GM21737 (cell line): ENCODE results near the gene DNAJC5.
"Not testable (repeated sequence)": the region's sequence is repeated elsewhere in the genome, so short reads cannot be mapped to it uniquely, and the experiment has no call there.

ENCODE experiments used
- ATAC-seq: cut with Tn5 transposase; IDR thresholded peaks from one replicate; pipeline ENCODE4 v1.9.1; 2021; ENCODE audit warnings: mild to moderate bottlenecking, moderate library complexity; ENCODE audit not compliant: unreplicated experiment

The DNAJC5 gene

DNA sequence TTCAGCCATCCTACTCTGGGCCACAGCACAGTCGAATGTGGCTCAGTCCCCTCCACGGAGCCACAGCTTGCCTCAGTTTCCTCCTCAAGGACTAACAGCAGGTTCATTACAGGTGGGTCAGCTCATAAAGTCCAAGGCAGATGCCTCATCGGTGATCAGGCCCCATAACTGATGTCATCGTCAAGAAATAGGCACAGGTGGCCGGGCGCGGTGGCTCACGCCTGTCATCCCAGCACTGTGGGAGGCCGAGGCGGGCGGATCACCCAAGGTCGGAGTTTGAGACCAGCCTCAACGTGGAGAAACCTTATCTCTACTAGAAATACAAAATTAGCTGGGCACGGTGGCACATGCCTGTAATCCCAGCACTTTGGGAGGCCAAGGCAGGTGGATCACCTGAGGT lies 57.8 kb downstream of the DNAJC5 start:
- ATAC-seq = no peak

DNA sequence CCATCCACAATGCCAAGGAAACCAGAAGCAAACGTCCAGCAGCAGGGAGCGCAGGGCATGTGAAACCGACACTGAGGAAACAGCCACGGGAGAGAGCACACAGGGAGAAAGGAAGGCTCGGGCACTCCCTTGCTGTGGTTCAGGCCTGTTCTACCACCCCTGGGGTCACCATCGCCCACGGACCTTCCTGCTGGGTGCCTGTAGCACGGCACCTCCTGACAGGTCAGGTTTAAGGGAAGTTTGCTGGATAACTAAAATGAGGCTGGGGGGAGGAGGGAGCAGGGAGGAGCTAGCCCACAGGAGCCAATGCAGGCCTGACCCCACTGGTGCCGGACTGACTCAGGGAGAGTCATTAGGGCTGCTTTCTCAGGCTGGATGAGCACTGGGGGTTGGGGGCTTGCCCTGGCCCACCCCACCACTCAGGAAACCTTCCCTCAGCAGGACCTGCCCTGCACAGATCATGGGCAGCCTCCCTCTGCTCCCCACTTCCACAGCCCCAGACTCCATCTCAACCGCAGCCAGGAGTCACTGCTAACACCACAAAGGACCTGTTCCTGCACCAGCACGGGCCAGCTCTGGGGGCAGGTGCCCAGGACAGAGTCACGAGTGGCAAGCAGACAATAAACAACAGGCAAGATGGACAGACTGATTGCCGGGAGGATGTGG lies 59.0 kb downstream of the DNAJC5 start:
- ATAC-seq = no peak

DNA sequence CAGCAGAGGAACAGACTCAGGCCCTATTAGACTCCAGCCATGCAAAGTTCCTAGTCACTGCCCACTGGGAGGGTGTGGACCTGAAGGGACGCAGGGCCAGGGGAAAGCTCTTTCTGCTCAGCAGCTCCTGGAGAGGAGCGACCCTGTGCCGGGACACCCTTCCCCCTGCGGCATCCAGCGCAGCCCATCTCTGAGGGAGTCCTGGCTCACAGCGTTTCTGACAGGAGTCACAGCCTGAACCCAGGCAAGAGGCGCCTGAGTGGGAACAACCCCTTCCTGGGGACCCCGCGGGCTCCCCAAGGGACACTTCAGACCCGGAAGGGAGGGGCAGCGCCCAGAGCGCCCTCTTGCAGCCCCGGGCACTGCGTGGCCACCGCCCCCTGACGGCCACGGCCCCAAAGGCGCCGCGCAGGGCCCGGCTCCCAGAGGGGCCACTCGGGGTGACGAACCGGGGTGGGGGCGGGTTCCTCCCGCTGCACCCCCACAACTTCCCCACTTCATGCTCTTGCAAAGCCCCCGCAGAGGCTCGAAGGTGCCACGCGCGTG lies 60.4 kb downstream of the DNAJC5 start:
- peak; percentile 23 for ATAC-seq

DNA sequence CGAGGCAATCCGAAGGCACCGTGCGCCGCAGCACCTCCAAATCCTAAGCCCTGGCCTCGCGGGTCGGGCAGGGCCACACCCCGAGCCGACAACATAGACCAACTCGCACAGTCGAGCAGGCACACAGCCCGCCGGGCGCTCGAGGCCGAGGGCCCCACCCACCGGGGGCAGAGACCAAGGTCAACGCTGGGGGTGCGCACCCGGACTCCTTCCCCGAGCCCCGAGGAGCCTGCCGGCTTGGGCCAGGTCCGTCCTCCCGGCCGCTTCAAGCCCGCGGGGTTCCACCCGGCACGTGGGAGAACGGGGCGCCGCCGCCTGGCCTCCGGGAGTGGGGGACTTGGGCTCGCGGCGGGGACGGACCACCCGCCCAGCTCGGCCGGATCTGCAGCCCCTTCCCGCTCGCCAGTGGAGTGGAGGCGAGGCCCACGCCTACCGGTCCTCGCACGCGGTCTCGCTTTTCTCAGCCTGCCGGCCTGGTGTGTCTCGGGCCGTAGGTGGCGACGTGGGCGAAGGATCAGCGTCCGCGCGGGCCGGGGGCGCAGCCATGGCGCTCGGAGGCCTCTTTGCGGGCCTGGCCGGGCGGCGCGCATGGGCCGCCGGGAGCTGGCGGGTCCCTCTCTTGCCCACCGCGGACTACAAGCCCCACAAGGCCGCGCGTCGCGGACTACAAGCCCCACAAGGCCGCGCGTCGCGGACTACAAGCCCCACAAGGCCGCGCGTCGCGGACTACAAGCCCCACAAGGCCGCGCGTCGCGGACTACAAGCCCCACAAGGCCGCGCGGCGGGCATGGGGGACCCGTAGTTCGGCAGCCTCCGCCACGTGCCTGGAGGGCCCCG lies 61.1 kb downstream of the DNAJC5 start, which contains the start of gene UCKL1:
UCKL1 (minus strand) TSS at position 590 of the 837 bp plus-strand sequence; CDS start at position 546, 44 bp downstream.
- ATAC-seq = peak; percentile 53

DNA sequence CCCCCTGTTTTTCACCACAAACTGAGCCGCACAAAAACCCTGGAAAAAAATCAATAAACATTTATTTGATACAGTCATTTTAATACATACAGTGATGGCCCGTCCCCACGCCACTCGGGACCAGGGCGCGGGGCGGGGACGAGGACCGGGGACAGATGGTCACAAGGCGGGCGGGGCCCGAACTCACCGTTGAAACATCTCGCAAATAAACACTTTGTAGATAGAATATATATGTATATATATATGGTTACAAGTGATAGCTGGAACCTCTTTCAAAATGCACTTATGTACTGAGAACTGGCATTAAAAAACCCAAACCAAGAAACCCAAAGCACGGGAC lies 61.7 kb downstream of the DNAJC5 start:
- ATAC-seq = peak; percentile 5

DNA sequence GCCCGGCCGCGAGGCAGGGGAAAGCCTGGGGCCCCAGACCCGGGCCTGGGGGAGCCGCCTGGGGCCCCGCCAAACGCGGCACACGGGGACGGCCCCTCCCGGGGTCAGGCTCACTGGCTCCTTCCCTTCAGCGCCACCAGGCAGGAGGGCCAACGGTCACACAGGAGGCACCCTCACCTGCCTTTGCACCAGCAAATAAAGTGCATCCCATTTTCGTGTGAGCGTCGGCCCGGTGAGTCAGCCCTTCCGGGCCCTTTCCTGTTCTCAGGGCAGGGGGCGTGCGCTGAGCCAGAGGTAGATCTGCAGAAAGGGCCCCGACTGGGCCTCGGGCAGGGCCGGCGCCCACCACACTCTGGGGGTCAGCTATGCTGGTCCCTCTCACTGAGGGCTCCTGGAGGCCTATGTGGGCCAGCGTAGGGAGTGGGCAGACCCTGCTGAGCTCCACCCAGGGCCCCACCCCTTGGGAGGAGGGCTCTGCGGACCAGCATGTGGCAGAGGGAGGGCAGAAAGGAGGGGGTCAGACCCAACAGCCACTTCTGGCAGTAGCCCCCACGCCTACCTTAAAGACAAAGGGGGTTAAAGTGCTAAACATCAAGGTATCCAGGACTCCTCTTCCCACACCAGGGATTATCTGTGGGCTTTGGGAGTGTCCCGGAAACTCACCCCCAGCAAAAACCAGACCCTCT lies 62.2 kb downstream of the DNAJC5 start:
- peak; percentile 24 for ATAC-seq

DNA sequence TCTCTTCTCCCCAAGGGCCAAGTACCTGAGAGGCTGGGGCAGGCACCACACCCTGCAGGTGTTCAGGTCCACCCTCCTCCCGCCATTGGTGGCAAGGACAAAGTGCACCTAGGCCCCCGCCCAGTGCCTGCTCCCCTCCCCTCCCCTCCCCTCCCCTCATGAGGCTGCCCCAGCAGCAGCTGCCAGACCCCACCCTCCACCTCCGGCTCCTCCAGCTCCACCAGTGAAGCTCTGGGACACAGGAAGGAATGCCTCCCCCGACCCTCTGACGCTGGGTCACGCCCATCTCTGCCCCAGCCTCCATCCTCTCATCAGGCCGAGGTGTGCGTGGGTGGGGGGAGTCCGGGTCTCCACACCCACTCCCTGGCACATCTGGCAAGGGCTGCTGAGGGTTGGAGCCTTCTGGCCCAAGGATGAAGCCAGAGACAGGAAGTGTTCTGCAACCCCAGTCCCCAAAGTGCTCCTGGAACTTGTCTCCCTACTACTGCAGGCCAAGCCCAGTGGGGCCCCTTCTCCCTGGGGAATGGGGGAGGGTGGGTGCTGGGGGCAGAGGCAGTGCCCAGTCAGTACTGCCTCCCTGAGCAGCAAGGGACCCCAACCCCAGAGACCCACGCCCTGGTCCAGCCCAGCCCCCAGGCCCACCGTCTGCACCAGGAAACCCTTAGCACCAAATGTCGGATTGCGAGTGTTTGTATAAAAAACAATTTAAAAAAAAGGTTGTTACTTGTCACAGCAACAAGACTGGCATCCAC lies 62.9 kb downstream of the DNAJC5 start:
- no peak for ATAC-seq

DNA sequence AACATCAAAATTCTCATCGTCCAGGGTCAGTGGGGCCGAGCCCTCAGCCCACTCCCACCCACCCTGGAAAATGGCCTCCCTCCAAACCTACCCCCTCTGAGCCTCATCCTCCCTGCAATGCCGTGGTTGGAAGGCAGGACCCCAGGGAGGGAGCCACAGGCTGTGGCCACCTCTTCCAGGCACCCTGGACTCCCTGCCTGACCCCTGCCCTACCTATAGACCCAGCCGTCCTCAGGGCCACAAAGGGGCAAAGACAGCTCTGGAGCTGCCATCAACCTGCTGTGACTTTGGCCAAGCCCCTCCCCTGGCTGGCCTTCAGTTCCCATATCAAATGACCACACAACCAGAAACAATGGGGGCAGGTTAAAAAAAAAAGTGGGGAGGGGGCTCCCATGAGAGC lies 63.5 kb downstream of the DNAJC5 start:
- ATAC-seq = no peak

DNA sequence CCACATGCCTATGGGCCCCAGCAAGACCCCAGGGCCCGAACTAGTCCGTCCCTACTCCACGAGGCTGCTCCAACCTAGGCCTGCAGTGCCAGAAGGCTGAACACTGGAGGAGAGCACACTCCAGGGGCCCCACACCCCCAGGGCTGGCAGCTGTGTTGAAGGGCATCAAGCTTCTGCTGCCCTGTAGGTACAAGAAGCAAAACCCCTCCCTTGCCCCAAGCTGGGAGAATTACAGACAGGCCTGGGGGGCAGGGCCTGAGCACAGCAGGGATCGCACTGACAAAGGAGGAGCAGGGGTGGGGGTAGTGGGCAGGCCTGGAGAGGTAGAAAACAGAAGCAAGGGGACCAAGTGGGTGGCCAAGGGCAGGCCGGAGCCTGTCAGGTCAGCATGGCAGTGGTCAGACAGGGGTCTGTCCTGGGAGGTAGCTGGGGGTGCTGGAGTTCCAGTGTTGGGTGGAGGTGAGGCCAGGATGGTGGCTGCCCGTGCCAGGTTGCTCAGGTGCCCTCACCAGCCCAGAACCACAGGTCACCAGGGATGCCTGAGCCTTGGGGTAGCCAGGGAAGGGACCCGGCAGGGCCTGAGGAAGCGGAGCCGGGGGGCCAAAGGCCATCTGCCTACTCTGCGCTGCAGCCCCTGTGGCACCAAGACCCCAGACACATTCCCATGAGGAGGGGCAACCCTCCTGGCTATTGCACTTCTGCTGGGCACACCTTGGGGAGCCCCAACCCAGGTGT lies 64.2 kb downstream of the DNAJC5 start:
- ATAC-seq = no peak

DNA sequence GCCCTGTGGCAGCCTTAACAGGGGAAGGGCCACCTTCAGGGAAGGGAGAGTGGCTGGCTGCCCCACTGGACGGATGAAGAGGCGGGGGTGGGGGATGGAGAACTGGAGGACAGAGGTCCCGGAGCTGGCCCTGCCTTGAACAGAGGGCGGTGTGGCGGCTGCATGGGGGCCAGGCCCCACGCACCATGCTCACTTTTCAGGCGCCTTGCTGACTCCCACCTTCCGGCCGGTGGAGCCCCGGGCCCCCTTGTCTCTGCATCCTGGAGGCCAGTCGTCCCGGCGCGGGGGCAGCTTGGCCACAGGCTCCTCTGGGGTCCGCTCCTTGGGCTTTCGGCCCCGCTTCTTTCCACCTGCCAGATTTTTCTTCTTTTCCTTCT lies 64.8 kb downstream of the DNAJC5 start:
- ATAC-seq = no peak

DNA sequence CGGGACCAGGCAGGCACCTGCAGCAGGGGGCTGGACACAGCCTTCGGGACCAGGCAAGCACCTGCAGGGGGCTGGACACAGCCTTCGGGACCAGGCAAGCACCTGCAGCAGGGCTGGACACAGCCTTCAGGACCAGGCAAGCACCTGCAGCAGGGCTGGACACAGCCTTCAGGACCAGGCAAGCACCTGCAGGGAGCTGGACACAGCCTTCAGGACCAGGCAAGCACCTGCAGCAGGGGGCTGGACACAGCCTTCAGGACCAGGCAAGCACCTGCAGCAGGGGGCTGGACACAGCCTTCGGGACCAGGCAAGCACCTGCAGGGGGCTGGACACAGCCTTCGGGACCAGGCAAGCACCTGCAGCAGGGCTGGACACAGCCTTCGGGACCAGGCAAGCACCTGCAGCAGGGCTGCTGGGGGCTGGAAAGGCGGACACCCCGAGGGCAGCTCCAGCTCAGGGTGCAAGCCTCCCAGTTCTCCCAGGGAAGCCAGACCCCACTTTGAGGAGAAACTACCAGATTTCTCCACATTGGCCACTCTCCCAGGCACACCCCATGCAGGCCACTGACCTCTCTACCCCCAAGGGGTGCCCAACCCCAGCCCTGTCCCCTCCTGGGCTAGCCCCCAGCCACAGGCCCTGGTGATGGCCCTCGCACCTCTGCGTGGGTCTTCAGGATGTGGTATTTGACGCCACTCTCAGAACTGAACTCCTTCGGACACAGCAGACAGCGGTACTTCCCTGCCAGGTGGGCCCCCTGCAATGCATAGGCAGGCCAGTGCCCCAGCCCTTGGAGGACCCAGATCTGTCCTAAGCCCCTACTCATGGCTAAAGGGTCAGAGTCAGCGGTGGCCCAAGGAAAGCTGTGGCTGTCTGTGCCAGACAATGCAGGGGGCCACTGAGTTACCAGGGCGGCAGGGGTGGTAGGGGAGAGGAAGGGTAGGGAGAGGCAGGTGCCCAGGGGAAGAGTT lies 66.0 kb downstream of the DNAJC5 start:
- ATAC-seq = not testable (repeated sequence)

DNA sequence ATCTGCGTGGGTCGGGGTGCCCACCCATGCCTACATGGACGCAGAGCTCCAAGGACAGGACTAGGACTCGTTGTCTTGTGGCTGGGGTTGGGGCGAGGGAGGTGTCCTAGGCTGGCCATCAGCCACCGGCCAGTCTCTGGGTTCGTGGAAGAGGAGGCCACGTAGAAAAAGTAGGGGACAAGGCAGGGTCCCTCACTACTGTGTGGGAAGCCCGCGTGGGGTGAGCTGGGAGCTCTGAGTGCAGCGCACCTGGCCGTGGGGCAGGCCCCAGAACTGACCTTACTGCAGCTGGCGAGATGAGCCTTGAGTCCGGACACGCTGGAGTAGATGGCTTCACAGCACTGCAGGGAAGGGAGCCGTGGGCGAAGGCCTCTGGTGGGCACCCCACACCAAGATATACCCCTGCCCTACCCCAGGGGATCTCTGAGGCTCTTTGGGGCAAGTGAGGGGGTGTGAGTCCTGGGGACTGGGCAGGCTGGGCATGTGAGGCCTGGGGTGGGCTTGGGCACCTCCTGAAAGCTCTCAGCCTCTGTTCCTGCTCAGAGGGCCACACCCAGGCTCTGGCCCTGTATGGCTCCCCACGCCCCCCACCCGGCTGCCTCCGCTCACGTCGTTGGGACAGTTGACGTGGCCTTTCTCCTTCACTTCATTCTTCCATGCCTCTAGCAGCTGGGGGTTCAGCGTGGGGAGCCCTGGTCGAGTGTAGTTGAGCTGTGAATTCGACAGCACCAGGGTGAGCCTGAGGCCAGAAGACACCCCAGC lies 66.9 kb downstream of the DNAJC5 start:
- ATAC-seq = no peak

DNA sequence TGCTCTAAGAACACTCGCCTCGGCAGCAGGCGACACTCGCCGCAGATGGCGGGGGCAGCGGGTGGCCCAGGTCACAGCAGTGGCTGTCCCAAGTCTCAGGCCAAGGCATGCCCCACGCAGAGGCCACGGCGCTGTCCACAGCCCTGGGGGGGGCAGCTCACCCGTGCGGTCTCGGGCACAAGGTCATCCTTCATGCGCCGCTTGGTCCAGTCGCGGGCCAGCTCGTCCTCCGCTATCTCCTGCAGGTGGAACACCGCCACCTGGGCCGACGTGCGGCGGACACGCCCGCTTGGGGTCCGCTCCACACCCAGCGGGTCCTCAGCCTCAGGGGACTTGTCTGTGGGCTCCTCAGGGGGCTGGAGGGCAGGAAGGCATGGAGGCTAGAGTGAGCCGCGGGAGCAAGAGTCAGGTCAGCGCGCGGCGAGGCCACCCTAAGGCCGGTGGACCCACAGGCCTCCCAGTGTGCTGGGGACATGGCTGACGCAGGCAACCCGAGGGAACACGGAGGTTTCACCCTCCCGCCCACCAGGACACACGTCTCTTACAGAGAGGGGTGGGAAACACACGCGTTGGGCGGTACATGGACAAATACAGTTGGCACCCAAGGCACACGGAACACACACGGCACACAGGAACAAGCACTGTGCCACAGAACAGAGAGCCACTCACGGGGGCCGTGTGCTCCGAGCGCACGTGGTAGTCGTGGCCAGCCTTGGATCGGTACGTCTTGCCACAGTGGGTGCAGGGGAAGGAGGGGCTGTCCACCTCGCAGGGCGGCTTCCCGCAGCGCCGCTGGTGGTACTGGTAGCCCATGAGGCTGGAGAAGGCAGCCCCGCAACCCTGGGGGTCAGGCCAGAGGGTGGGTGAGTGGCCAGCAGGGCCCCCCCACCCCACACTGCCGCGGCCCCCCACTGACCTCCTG lies 67.8 kb downstream of the DNAJC5 start:
- ATAC-seq = no peak

DNA sequence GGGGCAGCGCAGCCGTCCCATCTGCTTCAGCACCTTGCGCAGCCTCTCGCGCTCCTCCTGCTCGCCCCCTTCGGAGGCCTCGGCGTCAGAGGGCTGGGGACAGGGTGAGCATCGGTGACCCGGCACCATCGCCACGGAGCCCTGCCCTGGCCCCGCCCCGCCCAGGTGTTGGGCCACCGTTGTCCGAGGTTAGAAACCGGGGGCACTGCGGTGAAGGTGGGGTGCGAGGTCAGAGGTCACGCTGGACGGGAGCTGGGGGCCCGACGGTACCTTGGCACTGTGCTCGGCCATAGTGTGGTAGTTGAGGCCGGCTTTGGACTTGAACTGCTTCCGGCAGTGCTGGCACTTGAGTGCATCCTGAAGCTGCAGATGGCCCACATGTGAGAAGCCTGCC lies 68.4 kb downstream of the DNAJC5 start:
- ATAC-seq = no peak

DNA sequence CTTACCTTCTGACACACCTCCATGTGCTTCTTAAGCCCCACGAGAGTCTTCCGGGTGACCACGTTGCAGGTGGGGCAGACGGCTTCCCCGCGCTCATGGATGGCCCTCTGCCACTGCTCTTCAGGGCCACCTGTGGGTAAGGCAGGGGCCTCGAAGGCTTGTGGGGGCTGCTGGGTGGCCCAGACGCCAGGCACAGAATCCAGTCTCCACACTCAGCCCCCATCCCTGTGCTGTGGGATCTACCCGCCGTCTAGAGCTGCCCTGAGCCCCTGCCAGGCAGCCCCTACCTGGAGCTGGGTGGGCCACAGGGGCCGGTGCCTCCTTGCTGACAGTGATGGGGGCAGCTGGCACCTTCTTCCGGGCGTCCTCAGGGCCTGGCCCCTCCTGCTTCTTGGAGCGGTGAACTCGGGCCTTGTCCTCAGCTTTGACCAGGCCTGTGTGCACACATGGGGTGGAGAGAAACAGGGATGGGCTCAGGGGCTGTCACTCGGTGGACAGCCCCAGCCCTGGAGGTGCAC lies 68.9 kb downstream of the DNAJC5 start:
- ATAC-seq = no peak

DNA sequence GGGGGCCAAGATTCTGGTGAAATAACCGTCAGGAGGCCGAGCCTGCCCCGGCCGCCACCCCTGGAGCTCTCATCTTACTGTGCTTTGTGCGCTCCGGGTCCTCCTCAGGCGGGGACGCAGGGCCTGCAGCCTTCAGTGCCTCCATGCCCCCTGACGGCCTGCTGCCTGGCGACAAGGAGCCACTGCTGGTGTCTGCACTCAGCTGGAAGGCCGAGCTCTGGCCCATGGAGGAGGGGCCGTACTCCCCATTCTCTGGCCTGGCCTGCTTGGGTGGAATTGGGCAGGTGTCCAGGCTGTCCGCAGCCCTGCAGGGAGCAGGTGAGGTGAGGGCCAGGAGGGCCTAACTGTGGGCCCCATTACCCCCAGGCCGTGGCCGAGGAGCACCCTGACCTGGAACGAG lies 69.5 kb downstream of the DNAJC5 start:
- ATAC-seq = no peak
